Measurements from ENCODE around the gene LRRC28. TPM values are rescaled to one million over a fixed set of nuclear protein-coding genes. Genes with fewer than 3 reads are reported as not detected.

LRRC28 gene
- total RNA-seq, 3 donors from 2014 or later (not counting 1 experiment from before 2014, with no cell fraction given), result 18.2 to 20.9 (median 18.7) TPM

- H3K4me1 Mint-ChIP-seq, result no peaks in the 10 kb centered on the region
- TF ChIP-seq CTCF (IDR thresholded peaks at IDR 0.05), result no peak
- H3K4me3 Mint-ChIP-seq, result no peak overlapping the region
- Histone ChIP-seq H3K4me3 (ENCODE audit: low read length) (no peak overlapping the region), H3K36me3 (ENCODE audit: control insufficient read depth, insufficient read depth, low read length) (peaks cover 2% of the 10 kb centered on the region), H3K4me1 (ENCODE audit: control insufficient read depth, insufficient read depth, low read length) (no peaks in the 10 kb centered on the region), H3K27ac (ENCODE audit: low read length) (no peak overlapping the region), H3K9me3 (ENCODE audit: control insufficient read depth, insufficient read depth, low read length) (no peaks in the 10 kb centered on the region), H3K27me3 (ENCODE audit: control insufficient read depth, insufficient read depth, low read length) (no peaks in the 10 kb centered on the region)
- H3K27me3 Mint-ChIP-seq (ENCODE audit: low read depth in 2 of 2), result no peaks in the 10 kb centered on the region
- no peaks in the 10 kb centered on the region for H3K9me3 Mint-ChIP-seq
- ATAC-seq (no peak), DNase-seq (no peak)
- H3K36me3 Mint-ChIP-seq, result no peaks in the 10 kb centered on the region
- no peak overlapping the region for H3K27ac Mint-ChIP-seq
- intact Hi-C loops (cut with micrococcal nuclease), result no loop called here
- 84% methylated on average over 3 of the region's 3 CpGs for WGBS (ENCODE audit: insufficient coverage)
These were observed 94.7 kb downstream of the LRRC28 start for GRCh38 chr15:99345832-99346462.

- Histone ChIP-seq H3K4me1 (ENCODE audit: control insufficient read depth, insufficient read depth, low read length) (no peaks in the 10 kb centered on the region), H3K27ac (ENCODE audit: low read length) (no peak overlapping the region), H3K9me3 (ENCODE audit: control insufficient read depth, insufficient read depth, low read length) (no peaks in the 10 kb centered on the region), H3K27me3 (ENCODE audit: control insufficient read depth, insufficient read depth, low read length) (no peaks in the 10 kb centered on the region), H3K36me3 (ENCODE audit: control insufficient read depth, insufficient read depth, low read length) (no peaks in the 10 kb centered on the region), H3K4me3 (ENCODE audit: low read length) (no peak overlapping the region)
- no peaks in the 10 kb centered on the region for H3K27me3 Mint-ChIP-seq (ENCODE audit: low read depth in 2 of 2)
- no peak for TF ChIP-seq CTCF (IDR thresholded peaks at IDR 0.05)
- no peak overlapping the region for H3K27ac Mint-ChIP-seq
- H3K9me3 Mint-ChIP-seq, result no peaks in the 10 kb centered on the region
- WGBS (ENCODE audit: insufficient coverage), result 86% methylated on average over 1 of the region's 1 CpG
- H3K4me1 Mint-ChIP-seq, result no peaks in the 10 kb centered on the region
- H3K4me3 Mint-ChIP-seq, result no peak overlapping the region
- DNase-seq (no peak), ATAC-seq (no peak)
- H3K36me3 Mint-ChIP-seq, result no peaks in the 10 kb centered on the region
- intact Hi-C loops (cut with micrococcal nuclease), result no loop called here
These were observed 96.3 kb downstream of the LRRC28 start for GRCh38 chr15:99347574-99347973.

- Mint-ChIP-seq H3K9me3 (no peaks in the 10 kb centered on the region), H3K4me3 (no peak overlapping the region), H3K27ac (no peak overlapping the region), H3K36me3 (peaks cover 4% of the 10 kb centered on the region), H3K27me3 (ENCODE audit: low read depth in 2 of 2) (no peaks in the 10 kb centered on the region), H3K4me1 (no peaks in the 10 kb centered on the region)
- no peaks in the 10 kb centered on the region for H3K9me3 ChIP-seq (ENCODE audit: control insufficient read depth, insufficient read depth, low read length)
- no peak for ATAC-seq
- H3K27me3 ChIP-seq (ENCODE audit: control insufficient read depth, insufficient read depth, low read length), result no peaks in the 10 kb centered on the region
- no peak for TF ChIP-seq CTCF (IDR thresholded peaks at IDR 0.05)
- intact Hi-C loops (cut with micrococcal nuclease), result no loop called here
- 78% methylated on average over 3 of the region's 3 CpGs for WGBS (ENCODE audit: insufficient coverage)
- H3K4me1 ChIP-seq (ENCODE audit: control insufficient read depth, insufficient read depth, low read length), result no peaks in the 10 kb centered on the region
- H3K36me3 ChIP-seq (ENCODE audit: control insufficient read depth, insufficient read depth, low read length), result no peaks in the 10 kb centered on the region
- DNase-seq, result no peak
- H3K27ac ChIP-seq (ENCODE audit: low read length), result no peak overlapping the region
- no peak overlapping the region for H3K4me3 ChIP-seq (ENCODE audit: low read length)
These were observed 97.1 kb downstream of the LRRC28 start for GRCh38 chr15:99348412-99348811.

GRCh38 chr15:99350408-99350807, 99.1 kb downstream of the LRRC28 start:
- 97% methylated on average over 3 of the region's 3 CpGs for WGBS (ENCODE audit: insufficient coverage)
- H3K27me3 Mint-ChIP-seq (ENCODE audit: low read depth in 2 of 2), result no peaks in the 10 kb centered on the region
- Histone ChIP-seq H3K36me3 (ENCODE audit: control insufficient read depth, insufficient read depth, low read length) (no peaks in the 10 kb centered on the region), H3K27me3 (ENCODE audit: control insufficient read depth, insufficient read depth, low read length) (no peaks in the 10 kb centered on the region), H3K9me3 (ENCODE audit: control insufficient read depth, insufficient read depth, low read length) (no peaks in the 10 kb centered on the region), H3K27ac (ENCODE audit: low read length) (no peak overlapping the region), H3K4me1 (ENCODE audit: control insufficient read depth, insufficient read depth, low read length) (no peaks in the 10 kb centered on the region), H3K4me3 (ENCODE audit: low read length) (no peak overlapping the region)
- H3K4me3 Mint-ChIP-seq, result no peak overlapping the region
- no peak for ATAC-seq
- H3K4me1 Mint-ChIP-seq, result no peaks in the 10 kb centered on the region
- peaks cover 9% of the 10 kb centered on the region for H3K36me3 Mint-ChIP-seq
- intact Hi-C loops (cut with micrococcal nuclease), result no loop called here
- TF ChIP-seq CTCF (IDR thresholded peaks at IDR 0.05), result no peak
- DNase-seq, result no peak
- H3K27ac Mint-ChIP-seq, result no peak overlapping the region
- no peaks in the 10 kb centered on the region for H3K9me3 Mint-ChIP-seq
